Loucy (cell line): ENCODE measurements around the gene CFP.

ENCODE experiments used
- H2AFZ ChIP-seq: fragments of 200-600 bp; sonication (generic); 2 replicates; pipeline ENCODE4 v1.6.0; 2016; ENCODE audit warnings: antibody characterized with exemption, mild to moderate bottlenecking, low read length, moderate library complexity
- H3F3A ChIP-seq: fragments of 200-600 bp; 2 replicates; pipeline ENCODE4 v1.6.0; 2016; ENCODE audit warnings: antibody characterized with exemption, low read depth, mild to moderate bottlenecking
- H3K27me3 ChIP-seq: fragments of 200-600 bp; sonication (generic); 2 replicates; pipeline ENCODE4 v1.6.1; 2014; ENCODE audit warnings: low read length, mild to moderate bottlenecking; ENCODE audit not compliant: insufficient read depth, poor library complexity, severe bottlenecking
- H3K36me3 ChIP-seq: fragments of 200-600 bp; sonication (generic); 2 replicates; pipeline ENCODE4 v1.6.1; 2016; ENCODE audit warnings: low read length; ENCODE audit not compliant: insufficient read depth
- H3K4me1 ChIP-seq: fragments of 200-600 bp; sonication (generic); 2 replicates; pipeline ENCODE4 v1.5.1; 2014; ENCODE audit warnings: low read length, mild to moderate bottlenecking; ENCODE audit not compliant: insufficient read depth, poor library complexity, severe bottlenecking
- H3K4me2 ChIP-seq: fragments of 200-600 bp; sonication (generic); 2 replicates; pipeline ENCODE4 v1.6.0; 2014; ENCODE audit warnings: antibody characterized with exemption, low read length, low read depth, mild to moderate bottlenecking; ENCODE audit not compliant: poor library complexity, severe bottlenecking
- H3K4me3 ChIP-seq: fragments of 200-600 bp; sonication (generic); 2 replicates; pipeline ENCODE4 v1.5.1; 2014; ENCODE audit warnings: low read length, mild to moderate bottlenecking, mixed read lengths; ENCODE audit not compliant: poor library complexity, severe bottlenecking
- H3K79me2 ChIP-seq: fragments of 200-600 bp; sonication (generic); 2 replicates; pipeline ENCODE4 v1.6.1; 2014; ENCODE audit warnings: low read length; ENCODE audit not compliant: insufficient read depth
- H3K9ac ChIP-seq: fragments of 200-600 bp; sonication (generic); 2 replicates; pipeline ENCODE4 v1.6.0; 2014; ENCODE audit warnings: mild to moderate bottlenecking, low read depth, low read length, moderate library complexity; ENCODE audit not compliant: poor library complexity, severe bottlenecking
- H3K9me2 ChIP-seq: fragments of 200-600 bp; sonication (generic); replicated peaks from 2 replicates; pipeline ENCODE4 v1.6.1; 2016; ENCODE audit warnings: low read depth, low read length, mixed read lengths
- H3K9me3 ChIP-seq: fragments of 200-600 bp; sonication (generic); 2 replicates; pipeline ENCODE4 v1.6.1; 2014; ENCODE audit warnings: mild to moderate bottlenecking, antibody characterized with exemption, low read length, low read depth; ENCODE audit not compliant: insufficient read depth
- H4K20me1 ChIP-seq: fragments of 200-600 bp; sonication (generic); 2 replicates; pipeline ENCODE4 v1.6.0; 2014; ENCODE audit warnings: antibody characterized with exemption, low read length, mild to moderate bottlenecking; ENCODE audit not compliant: insufficient read depth, poor library complexity, severe bottlenecking
- EZH2phosphoT487 ChIP-seq: fragments of 200-600 bp; IDR thresholded peaks from 2 replicates; pipeline ENCODE4 v1.6.1; 2018; ENCODE audit warnings: antibody characterized with exemption, mild to moderate bottlenecking, moderate library complexity, borderline replicate concordance
- TF ChIP-seq, protein P1 (sequence below): fragments of 200-600 bp; sonication (generic); conservative IDR thresholded peaks from 2 replicates; pipeline ENCODE4 v1.5.1; 2014; ENCODE audit warnings: mild to moderate bottlenecking, antibody characterized with exemption, low read length

The CFP gene

DNA sequence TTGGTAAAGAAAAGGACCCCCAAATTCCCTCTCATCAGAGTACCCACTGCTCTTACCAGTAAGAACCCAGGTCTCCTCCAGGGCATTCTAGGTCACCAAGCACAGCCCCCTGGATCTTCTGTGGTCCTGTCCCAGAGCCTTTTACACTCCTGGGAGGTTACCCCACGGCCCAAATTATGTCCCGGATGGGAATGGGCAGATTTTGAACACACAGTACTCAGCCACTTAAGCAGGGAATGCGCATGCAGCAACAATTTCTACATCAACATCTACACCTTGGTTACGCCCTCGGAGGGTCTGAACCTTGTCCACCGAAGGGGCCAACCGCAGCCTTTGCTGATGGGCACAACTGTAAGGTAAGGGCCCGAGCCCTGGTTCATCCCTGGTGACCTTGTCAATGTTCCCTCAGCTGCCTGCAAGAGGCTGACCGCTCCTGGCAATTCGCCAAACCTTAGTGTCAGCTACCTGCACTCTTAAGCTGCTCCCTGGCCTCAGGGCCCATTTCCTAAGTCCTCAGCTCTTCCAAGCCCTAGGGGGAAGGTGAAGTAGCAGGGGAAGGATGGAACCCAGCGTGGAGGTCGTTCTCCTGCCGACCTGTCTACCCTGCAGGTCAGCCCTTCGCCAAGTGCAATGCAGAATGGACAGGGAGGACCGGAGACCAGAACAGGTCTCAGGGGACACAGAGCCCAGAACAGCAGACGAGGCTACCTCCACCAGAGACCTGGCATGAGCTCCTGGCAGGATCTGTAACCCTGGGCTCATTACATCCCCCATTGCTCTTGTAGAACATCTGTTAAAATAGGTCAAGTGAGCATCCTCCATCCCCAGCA is 41.6 kb downstream of the CFP start:
- Histone ChIP-seq H3K36me3 (no peaks in the 10 kb centered on the region), H3K27me3 (no peaks in the 10 kb centered on the region), H3K4me2 (no peak overlapping the region), H3F3A (no peaks in the 10 kb centered on the region), H3K9me3 (no peaks in the 10 kb centered on the region), H3K9me2 (no peaks in the 10 kb centered on the region), H3K9ac (no peak overlapping the region), H3K4me3 (no peak overlapping the region), H2AFZ (no peak overlapping the region), H3K79me2 (peaks cover 14% of the 10 kb centered on the region), H4K20me1 (peaks cover 4% of the 10 kb centered on the region), H3K4me1 (peaks cover 9% of the 10 kb centered on the region)
- TF ChIP-seq EZH2phosphoT487: no peak
- TF ChIP-seq, protein P1, sequence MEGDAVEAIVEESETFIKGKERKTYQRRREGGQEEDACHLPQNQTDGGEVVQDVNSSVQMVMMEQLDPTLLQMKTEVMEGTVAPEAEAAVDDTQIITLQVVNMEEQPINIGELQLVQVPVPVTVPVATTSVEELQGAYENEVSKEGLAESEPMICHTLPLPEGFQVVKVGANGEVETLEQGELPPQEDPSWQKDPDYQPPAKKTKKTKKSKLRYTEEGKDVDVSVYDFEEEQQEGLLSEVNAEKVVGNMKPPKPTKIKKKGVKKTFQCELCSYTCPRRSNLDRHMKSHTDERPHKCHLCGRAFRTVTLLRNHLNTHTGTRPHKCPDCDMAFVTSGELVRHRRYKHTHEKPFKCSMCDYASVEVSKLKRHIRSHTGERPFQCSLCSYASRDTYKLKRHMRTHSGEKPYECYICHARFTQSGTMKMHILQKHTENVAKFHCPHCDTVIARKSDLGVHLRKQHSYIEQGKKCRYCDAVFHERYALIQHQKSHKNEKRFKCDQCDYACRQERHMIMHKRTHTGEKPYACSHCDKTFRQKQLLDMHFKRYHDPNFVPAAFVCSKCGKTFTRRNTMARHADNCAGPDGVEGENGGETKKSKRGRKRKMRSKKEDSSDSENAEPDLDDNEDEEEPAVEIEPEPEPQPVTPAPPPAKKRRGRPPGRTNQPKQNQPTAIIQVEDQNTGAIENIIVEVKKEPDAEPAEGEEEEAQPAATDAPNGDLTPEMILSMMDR: no peak

DNA sequence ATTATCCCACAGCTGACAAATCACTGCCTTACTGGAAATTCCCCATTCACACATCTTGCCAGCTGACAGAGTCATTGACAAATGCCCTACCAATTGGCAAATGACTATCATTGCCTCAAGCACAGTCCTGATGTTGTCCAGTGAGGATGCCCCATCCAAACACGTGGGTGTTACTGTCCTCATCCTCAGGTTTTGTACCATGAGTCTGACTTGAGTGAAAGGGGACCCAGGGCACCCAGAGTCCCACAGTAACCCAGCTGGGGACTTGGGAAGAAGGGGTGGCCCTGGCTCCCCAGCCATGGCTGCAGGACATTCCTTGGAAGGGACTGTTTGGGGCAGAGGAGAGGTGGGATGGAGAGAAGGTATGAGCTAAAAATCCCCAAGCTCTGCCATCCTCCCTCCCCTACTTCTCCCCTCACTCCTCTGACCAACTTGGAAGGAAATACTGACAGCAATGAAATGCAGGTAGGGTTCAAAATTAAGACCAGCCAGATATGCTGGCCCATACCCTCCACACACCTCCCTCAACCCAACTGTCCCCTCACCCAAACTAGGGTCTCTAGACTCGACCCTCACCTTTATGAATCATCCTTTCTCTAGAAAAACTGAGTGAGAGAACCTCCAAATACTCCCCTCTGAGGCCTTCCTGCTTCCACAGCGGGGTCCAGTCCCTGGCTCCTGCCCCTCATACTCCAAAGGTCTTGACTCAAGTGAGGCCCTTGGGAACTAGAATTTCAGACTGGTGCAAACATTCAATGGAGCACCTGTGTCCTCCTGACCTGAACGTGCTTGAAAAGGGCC is 42.4 kb downstream of the CFP start:
- Histone ChIP-seq H3F3A (no peaks in the 10 kb centered on the region), H3K9me2 (no peaks in the 10 kb centered on the region), H3K4me3 (no peak overlapping the region), H3K27me3 (no peaks in the 10 kb centered on the region), H4K20me1 (peaks cover 4% of the 10 kb centered on the region), H3K79me2 (peaks cover 22% of the 10 kb centered on the region), H3K9me3 (no peaks in the 10 kb centered on the region), H3K4me2 (no peak overlapping the region), H3K36me3 (no peaks in the 10 kb centered on the region), H3K9ac (no peak overlapping the region), H3K4me1 (peaks cover 13% of the 10 kb centered on the region), H2AFZ (no peak overlapping the region)
- TF ChIP-seq, protein P1: no peak

DNA sequence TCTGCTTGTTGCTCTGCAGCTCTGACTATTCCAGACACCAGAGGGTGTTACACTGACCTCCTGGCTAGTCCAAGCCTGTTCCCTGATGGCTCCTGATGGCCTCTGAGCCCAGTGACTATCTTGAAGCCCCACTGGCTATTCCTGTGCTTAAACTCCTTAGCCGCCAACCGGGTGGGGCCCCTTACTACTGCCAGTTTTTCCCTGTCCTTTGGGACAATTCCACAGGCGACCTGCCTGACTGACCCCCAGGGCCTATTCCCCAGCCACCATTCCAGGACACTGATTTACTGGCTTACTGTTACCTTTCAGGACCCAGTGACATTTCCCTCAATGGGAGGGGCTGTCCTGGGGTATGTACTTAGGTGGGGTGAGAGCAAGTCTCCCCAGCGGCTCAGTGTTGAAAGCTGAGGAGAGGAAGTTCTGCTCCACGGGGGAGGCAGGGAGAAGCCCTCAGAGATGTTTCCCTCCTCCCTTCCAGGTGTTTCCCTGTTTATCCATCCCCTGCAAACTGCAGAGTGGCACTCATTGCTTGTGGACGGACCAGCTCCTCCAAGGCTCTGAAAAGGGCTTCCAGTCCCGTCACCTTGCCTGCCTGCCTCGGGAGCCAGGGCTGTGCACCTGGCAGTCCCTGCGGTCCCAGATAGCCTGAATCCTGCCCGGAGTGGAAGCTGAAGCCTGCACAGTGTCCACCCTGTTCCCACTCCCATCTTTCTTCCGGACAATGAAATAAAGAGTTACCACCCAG is 43.5 kb downstream of the CFP start:
- H3F3A ChIP-seq: no peaks in the 10 kb centered on the region
- no peak overlapping the region for H3K4me2 ChIP-seq
- no peak overlapping the region for H3K4me3 ChIP-seq
- TF ChIP-seq EZH2phosphoT487: no peak
- TF ChIP-seq, protein P1: no peak
- H4K20me1 ChIP-seq: peaks cover 4% of the 10 kb centered on the region
- H3K36me3 ChIP-seq: no peaks in the 10 kb centered on the region
- H3K9me3 ChIP-seq: no peaks in the 10 kb centered on the region
- H3K27me3 ChIP-seq: no peaks in the 10 kb centered on the region
- peaks cover 20% of the 10 kb centered on the region for H3K4me1 ChIP-seq
- H2AFZ ChIP-seq: no peak overlapping the region
- peaks cover 23% of the 10 kb centered on the region for H3K79me2 ChIP-seq
- H3K9me2 ChIP-seq: no peaks in the 10 kb centered on the region
- H3K9ac ChIP-seq: no peak overlapping the region
